GM13977 (cell line): ENCODE measurements around the gene CNST.
"Not testable (repeated sequence)": the region's sequence is repeated elsewhere in the genome, so short reads cannot be mapped to it uniquely, and the experiment has no call there.

Experiments
- DNase-seq: peaks from one replicate; pipeline ENCODE4 v3.0.0; 2012; ENCODE audit warnings: low spot score
- in situ Hi-C: fragments of 300-500 bp; cut with MboI; formaldehyde crosslinking; loops from one replicate; pipeline ENCODE4 v1.12.0; 2022; ENCODE audit warnings: low sequenced_read_pairs, low pct_unique_long_range_greater_than_20kb, mixed read lengths, inconsistent platforms; ENCODE audit not compliant: unreplicated experiment
- TF ChIP-seq, protein P1 (sequence below): IDR thresholded peaks from 2 replicates; pipeline ENCODE4 v1.5.1; 2012; ENCODE audit warnings: mild to moderate bottlenecking, control low read depth; ENCODE audit not compliant: insufficient read depth; ENCODE audit errors: extremely low read depth, missing control alignments

The CNST gene

DNA sequence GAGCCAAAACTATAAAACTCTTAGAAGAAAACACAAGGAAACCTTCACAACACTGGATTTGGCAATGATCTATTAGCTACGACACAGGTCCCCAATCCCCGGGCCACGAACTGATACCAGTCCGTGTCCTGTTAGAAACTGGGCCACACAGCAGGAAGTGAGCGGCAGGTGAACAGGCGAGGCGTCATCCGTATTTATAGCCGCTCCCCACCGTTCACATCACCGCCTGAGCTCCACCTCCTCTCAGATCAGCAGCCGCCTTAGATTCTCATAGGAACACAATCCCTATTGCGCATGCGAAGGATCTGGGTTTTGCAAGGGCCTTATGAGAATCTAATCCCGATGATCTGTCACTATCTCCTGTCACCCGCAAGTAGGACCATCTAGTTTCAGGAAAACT, 12.1 kb upstream of the CNST start:
- no peak for DNase-seq
- in situ Hi-C loops, result no loop called here
- TF ChIP-seq, protein P1, sequence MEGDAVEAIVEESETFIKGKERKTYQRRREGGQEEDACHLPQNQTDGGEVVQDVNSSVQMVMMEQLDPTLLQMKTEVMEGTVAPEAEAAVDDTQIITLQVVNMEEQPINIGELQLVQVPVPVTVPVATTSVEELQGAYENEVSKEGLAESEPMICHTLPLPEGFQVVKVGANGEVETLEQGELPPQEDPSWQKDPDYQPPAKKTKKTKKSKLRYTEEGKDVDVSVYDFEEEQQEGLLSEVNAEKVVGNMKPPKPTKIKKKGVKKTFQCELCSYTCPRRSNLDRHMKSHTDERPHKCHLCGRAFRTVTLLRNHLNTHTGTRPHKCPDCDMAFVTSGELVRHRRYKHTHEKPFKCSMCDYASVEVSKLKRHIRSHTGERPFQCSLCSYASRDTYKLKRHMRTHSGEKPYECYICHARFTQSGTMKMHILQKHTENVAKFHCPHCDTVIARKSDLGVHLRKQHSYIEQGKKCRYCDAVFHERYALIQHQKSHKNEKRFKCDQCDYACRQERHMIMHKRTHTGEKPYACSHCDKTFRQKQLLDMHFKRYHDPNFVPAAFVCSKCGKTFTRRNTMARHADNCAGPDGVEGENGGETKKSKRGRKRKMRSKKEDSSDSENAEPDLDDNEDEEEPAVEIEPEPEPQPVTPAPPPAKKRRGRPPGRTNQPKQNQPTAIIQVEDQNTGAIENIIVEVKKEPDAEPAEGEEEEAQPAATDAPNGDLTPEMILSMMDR, result no peak

DNA sequence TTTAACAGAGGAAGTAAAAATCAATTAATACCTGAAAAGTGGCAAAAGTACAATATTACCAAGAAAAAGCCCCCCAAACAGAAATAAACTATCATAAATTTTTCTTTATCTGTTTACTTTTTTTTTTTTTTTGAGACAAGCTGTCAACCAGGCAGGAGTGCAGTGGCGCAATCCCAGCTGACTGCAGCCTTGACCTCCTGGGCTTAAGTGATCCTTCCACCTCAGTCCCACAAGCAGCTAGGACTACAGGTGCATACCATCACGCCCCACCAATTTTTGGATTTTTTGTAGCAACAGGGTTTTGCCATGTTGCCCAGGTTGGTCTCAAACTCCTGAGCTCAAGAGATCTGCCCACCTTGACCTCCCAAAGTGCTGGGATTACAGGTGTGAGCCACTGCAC, 8.2 kb upstream of the CNST start:
- no peak for DNase-seq
- in situ Hi-C loops, result no loop called here
- TF ChIP-seq, protein P1, result no peak

DNA sequence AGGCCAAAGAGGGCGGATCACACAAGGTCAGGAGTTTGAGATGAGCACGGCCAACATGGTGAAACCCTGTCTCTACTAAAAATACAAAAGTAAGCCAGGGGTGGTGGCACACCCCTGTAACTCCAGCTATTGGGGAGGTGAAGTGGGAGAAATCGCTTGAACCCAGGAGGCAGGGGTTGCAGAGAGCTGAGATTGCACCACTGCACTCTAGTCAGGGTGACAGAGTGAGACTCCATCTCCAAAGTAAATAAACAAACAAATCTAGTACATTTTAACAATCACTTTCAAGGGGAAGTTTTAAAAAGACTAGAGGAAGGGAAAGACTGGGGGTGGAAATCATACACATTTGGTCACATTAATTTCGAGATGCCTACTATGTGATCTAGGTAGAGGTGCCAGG, 6.9 kb upstream of the CNST start:
- no peak for DNase-seq
- TF ChIP-seq, protein P1, result no peak
- in situ Hi-C loops, result no loop called here

DNA sequence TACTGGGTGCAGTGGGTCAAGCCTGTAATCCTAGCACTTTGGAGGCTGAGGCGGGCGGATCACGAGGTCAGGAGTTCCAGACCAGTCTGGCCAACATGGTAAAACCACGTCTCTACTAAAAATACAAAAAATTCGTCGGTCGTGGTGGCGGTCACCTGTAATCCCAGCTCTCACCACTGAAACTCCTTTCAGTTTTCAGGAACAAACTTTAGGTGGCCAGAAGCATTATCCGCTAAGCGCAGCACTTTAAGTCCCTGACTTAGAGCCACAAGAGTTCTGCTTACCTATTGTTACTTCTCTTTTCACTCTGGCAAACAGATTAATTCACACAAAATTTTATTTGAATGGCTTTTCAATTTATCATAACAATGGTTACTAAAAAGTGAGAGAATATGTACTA, 5.4 kb upstream of the CNST start:
- in situ Hi-C loops, result not testable (repeated sequence)

DNA sequence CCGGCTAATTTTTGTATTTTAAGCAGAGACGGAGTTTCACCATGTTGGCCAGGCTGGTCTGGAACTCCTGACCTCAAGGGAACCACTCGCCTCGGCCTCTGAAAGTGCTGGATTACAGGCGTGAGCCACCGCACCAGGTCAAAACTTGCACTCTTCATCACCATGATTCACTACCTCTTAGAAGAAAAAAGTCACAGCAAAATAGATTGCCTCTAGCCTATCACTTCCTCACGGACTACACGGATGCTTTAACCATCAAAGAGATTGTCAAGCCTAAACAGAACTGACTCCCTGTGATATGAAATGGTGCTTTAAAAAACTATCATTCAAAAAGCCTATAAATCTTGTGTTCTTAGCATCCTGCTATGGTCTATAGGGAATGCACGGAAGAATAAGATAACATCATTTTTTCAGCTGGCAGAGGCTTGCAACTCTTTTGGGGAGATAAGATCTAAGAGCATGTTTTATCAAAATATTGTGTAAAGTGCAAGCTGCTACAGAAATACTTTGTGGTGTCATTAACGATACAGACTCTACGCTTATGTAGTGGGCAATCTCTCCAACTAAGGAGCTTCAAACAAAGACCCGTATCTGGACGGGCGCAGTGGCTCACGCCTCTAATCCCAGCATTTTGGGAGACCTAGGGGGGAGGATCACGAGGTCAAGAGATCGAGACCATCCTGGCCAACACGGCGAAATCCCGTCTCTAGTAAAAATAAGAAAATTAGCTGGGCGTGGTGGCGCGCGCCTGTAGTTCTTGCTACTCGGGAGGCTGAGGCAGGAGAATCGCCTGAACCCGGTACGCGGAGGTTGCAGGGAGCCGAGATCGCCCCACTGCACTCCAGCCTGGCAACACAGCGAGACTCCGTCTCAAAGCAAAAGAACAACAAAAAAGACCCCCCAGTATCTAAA, 1.2 kb upstream of the CNST start:
- in situ Hi-C loops, result no loop called here
- TF ChIP-seq, protein P1, result no peak
- no peak for DNase-seq

More for the DNA sequence above, 5.4 kb upstream of the CNST start:
- not testable (repeated sequence) for DNase-seq

DNA sequence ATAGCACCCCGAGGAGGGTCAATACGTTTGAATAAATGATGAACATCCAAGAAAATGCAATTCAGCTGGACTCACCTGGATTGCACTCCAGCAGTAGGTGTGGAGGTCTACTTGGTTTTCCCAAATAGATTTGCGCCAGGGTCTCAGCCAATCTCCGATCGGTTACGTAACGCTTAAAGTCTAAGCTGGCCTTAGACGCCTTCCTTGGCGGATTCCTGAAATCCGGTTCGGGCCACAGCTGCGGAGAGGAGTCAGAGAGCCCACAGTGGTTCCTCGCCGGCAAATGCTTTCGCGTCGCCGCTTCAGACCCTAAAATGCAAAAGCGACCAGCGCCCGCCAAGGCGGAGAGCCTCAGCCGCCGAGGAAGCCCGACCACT, 517 bp upstream of the CNST start:
- in situ Hi-C loops, result no loop called here
- no peak for DNase-seq
- TF ChIP-seq, protein P1, result no peak

DNA sequence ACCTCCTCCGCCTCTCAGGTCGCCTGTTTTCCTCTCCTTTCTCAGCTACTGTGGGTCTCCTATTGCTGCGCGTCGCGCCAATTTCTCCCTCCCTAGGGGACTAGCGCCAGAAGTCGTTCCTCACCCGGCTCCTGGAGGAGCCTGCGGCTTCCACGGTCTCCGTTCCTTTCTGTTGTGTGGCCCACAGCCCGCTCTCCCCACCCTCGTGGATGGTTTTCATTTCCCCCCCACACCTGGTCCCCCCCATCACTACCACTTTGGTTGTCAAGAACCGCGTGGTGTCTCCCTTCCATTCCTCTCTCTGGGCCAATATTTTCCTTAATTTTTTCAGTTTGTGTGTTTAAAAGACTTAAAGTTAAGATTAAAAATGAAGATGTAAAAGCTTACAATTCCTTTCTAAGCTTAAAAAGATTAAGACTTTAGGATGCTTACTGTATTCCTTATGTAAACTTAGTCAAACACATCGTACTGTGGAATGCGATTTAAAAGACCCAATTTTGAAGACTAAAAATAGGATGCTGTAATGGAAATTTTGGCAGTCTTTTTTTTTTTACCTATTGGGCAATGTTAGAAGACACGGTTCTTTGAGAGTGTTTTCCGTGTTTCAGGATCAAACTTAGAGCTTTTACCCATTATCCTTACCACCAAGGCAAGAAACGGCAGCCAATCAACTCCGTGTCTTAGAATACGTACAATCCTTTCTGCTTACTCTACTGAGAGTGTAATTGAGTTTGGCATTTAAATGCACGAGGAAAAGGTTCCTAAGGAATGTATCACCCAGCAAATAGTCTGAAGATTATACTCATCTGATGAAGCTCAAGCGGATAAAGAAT, 773 bp downstream of the CNST start:
- in situ Hi-C loops, result no loop called here
- TF ChIP-seq, protein P1, result peak; percentile 15
- DNase-seq, result peak; percentile 38
